Stimulated activated CD4-positive, alpha-beta T cell treated with anti-CD3 and anti-CD28 coated beads, TNF-alpha, amount 100 ng/mL, for 1 hour (primary cell): ENCODE data around the gene ANKS6.

Experiments used
- DNase-seq, 3 donors: peaks; one replicate each; pipeline ENCODE4 v3.0.0-alpha.2; 2020; ENCODE audit warnings: low read depth in 3 of 3, low spot score in 1 of 3

The ANKS6 gene

DNA sequence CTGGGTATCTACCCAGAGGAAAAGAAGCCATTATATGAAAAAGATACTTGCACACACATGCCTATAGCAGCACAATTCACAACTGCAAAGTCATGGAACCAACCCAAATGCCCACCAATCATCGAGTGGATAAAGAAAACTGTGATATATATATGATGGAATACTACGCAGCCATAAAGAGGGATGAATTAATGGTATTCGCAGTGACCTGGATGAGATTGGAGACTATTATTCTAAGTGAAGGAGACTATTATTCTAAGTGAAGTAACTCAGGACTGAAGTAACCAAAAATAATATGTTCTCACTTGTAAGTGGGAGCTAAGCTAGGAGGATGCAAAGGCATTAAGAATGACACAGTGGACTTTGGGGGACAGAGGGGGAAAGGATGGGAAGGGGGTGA, 57.6 kb downstream of the ANKS6 start:
- no peak for DNase-seq

- DNase-seq, result no peak
Measured at GRCh38 chr9:98736226-98736625, 60.1 kb downstream of the ANKS6 start.

- no peak for DNase-seq
Measured at GRCh38 chr9:98732801-98733200, 63.6 kb downstream of the ANKS6 start.

GRCh38 chr9:98732091-98732490, 64.3 kb downstream of the ANKS6 start:
- DNase-seq, result no peak

DNA sequence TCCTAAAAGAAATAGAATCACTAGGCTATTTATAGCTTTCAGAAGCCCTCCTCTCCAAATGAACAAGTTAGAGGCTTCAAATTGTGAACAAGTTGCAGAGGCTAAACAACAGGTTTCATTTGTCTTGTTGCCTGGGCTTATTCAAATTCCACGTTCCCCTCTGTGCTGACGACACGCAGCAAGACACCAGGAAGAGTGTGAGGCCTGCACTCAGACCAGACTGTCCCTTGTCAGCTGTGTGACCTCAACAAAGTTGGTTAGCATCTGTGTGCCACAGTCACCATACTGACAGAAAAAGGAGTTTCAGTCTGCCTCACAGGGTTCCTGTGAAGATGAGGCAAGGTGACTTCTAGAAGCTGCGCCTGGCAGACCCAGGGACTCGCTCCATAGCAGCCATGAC, 65.5 kb downstream of the ANKS6 start:
- no peak for DNase-seq

DNA sequence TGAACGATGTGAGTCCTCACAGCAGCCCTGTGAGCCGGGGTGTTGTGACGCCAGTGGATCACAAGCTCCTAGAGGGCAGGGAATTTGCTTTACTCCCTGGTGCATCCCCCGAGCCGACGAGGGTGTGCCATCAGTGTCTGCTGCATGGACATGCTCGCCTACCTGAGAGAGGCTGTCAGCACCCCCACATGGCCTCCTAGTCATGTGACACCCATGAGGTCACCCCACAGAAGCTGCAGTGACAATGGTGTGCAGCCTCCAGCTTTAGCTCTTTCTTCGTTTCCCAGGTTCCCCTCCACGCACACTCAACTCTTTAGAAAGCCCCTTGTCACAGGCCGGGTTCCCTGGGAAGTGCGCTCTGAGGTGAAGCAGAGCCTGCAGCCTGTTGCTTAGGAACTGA, 67.9 kb downstream of the ANKS6 start:
- no peak for DNase-seq

DNA sequence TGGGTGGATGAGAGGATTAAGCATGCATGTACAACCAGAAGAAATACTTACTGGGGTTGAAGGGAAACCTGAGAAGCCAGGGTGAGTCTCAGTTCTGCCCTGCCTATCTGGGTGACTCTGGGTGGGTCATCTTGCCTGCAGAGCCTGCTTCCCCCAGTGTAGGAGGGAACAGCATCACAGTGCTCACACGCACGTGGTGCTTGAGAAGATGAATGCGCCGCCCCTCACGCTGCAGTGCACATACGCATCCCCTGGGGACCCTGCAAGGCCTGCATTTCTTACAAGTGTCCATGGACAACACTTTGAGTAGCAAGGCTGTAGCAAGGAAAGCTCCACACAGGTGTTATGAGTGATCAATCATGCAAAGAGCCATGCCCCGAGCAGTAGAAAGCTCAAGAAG, 68.9 kb downstream of the ANKS6 start:
- no peak for DNase-seq

- DNase-seq, result no peak
Measured at GRCh38 chr9:98726735-98727134, 69.6 kb downstream of the ANKS6 start.

- DNase-seq, result no peak
Measured at GRCh38 chr9:98724810-98725530, 71.4 kb downstream of the ANKS6 start.

DNA sequence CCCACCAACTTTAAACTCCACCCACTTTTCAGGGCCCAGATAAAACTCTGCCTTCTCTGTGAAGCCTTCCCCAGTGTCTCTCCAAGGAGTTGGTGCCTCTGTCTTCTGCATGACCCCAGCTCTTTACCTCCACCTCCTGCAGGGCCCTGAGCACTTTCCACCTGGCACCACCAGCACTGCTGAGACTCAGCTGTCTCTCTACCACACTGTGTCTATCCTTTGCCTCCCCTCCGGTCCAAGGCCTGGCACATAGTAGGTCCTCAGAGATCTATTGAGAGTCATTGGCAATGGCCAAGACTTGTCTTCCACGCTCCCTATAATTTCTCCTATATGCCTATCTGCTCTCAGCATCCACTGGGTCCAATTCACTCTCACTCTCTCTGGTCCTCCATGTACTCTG, 74.7 kb downstream of the ANKS6 start:
- no peak for DNase-seq

GRCh38 chr9:98720402-98720801, 76.0 kb downstream of the ANKS6 start:
- DNase-seq, result no peak

GRCh38 chr9:98719055-98719454, 77.3 kb downstream of the ANKS6 start:
- no peak for DNase-seq

DNA sequence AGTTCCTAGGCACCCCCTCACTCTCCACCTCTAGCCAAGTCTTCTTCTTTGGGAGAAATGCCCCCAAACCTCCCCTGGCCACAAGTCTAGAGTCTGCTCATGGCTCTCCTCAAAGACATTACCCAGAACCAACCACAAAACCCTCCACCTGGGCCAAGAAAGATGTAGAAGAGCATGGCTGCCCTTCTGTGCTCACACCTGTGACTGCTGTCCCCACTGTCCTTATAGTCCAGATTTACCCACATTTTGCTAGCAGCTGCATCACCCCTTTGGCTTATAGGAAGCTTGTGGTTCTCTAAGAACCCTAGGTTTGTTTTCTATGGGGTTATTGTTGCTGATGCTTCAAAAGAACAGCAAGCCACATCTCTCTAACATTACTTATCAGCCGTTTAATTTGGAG, 81.5 kb downstream of the ANKS6 start:
- DNase-seq, result no peak

DNA sequence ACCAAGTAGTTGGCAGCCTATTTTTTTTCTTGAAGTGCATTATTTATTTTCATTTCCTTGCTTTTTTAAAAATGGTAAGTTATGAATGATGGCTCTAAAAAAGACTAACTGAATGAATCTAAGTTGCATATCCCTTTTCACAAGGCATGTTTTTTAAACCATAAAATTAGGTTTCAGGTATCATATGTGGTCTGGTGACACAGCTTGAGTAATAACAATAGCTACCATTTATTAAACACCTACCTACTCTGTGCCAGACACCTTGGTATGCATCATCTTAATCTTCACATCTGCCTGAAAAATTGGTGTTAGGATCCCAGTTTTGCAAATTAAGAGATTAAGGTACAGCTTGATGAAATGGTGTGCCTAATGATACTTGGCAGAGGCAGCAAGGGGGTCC, 83.4 kb downstream of the ANKS6 start:
- no peak for DNase-seq

DNA sequence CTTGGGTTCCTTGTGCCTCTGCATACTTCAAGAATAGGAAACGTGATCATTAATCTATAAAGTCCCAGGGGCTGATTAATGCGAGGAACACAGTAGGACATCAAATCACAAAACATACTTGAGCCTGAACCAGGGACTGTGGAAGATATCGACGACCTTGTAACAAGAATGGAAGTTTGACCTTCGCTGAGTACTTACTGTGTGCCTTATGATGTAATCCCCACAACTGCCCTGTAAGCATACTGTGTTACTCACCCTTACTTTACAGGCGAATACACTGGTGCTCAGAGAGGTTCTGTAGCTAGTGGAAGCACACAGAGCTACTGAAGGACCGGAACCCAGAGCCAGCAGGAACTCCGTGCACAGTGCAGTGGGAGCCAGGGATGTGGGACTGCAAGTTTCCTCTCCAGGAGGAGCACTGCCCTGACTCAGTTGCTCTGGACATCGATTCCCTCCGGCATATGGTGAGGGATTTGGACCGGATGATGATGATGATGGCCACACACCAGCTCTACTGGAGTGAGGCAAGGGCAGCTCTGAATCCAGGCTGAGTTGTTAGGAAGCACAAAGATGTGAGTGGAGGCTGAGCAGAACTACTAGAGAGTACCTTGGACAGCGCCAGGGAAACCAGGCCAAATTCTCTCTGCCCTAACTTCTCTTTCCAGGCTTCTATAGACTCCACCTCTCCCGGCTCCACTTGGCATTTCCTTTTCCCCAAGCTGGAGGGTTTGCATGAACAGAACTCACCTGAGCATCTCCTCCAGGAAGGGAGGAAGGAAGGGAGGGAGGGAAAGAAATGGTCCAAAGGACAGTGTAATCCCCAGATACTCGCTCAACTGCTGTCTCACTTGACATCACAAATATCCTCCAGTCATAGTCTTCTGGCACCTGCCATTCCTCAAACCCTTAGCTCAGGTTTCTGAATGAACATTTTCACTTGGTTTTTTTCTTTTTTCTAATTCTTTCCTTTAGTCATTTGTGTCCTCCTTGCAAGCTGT, 86.1 kb downstream of the ANKS6 start:
- DNase-seq, result no peak

GRCh38 chr9:98708933-98709911, 87.1 kb downstream of the ANKS6 start, which contains the start of gene GABBR2:
Gene GABBR2, minus strand, starts transcription at chr9:98708935. Its CDS starts 198 bp downstream, at chr9:98708737.
- no peak for DNase-seq

- no peak for DNase-seq
Measured at GRCh38 chr9:98708103-98708932, 88.0 kb downstream of the ANKS6 start.

- DNase-seq, result no peak
Measured at GRCh38 chr9:98707166-98708102, 88.9 kb downstream of the ANKS6 start.

DNA sequence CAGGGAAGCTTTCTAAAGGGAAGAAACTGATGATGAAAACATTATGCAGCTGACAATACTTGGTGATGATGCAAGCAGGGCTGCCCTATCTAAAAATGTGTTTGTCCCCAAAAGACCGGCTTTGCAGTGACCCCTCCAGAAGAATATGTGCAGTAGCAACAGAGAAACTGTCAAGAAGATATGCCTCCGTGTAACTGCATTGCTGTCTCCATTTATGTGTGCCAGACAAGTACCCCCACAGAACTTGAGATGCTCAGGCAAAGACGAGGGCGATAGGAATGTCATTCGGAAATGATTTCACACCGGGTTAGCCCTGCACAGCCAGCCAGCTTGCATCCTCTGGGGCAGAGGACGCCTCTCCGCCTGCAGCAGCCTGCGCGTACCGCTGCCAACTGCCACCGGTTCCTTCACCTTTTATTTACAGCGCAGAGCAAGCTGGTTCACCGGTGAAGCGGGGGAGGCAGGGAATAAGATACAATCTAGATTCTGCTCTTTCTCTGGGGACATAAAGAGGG, 89.6 kb downstream of the ANKS6 start:
- DNase-seq, result no peak
